Mesenchymal stem cell (in vitro differentiated cells and primary cell): ENCODE results near the gene ITPA.

Experiments used
- DNase-seq: peaks from one replicate; pipeline ENCODE4 v3.0.0-alpha.2; 2013
- H2AFZ ChIP-seq: one replicate; pipeline ENCODE4 v1.6.1; 2013; ENCODE audit warnings: low read depth, mild to moderate bottlenecking, control low read depth, inconsistent platforms, low read length, moderate library complexity
- H2AK5ac ChIP-seq: 2 replicates; pipeline ENCODE4 v1.6.1; 2013; ENCODE audit warnings: low read length, moderate library complexity, mild to moderate bottlenecking, inconsistent platforms; ENCODE audit not compliant: severe bottlenecking
- H2BK120ac ChIP-seq: one replicate; pipeline ENCODE4 v1.6.1; 2013; ENCODE audit warnings: low read depth, mild to moderate bottlenecking, inconsistent platforms, low read length, moderate library complexity
- H2BK12ac ChIP-seq, 2 experiments: one replicate each; pipeline ENCODE4 v1.6.1; 2013; ENCODE audit warnings: inconsistent platforms in 2 of 2, low read length in 2 of 2, mild to moderate bottlenecking in 2 of 2, moderate library complexity in 2 of 2, control low read depth in 1 of 2
- H2BK15ac ChIP-seq: one replicate; pipeline ENCODE4 v1.6.1; 2013; ENCODE audit warnings: mild to moderate bottlenecking, low read depth, inconsistent platforms; ENCODE audit not compliant: poor library complexity, severe bottlenecking
- H2BK5ac ChIP-seq: 2 replicates; pipeline ENCODE4 v1.6.1; 2013; ENCODE audit warnings: low read depth, mild to moderate bottlenecking, low read length, control low read depth, inconsistent platforms; ENCODE audit not compliant: poor library complexity, severe bottlenecking
- H3K14ac ChIP-seq, 2 experiments: one replicate each; pipeline ENCODE4 v1.6.1; 2013; ENCODE audit warnings: inconsistent platforms in 2 of 2, low read length in 2 of 2, control low read depth in 1 of 2, mild to moderate bottlenecking in 1 of 2, moderate library complexity in 1 of 2
- H3K18ac ChIP-seq, 2 experiments: one replicate each; pipeline ENCODE4 v1.6.1; 2013; ENCODE audit warnings: inconsistent platforms in 2 of 2, low read length in 2 of 2, control low read depth in 1 of 2, low read depth in 1 of 2, mild to moderate bottlenecking in 1 of 2
- H3K23ac ChIP-seq, 2 experiments: one replicate each; pipeline ENCODE4 v1.6.1; 2013; ENCODE audit warnings: inconsistent platforms in 2 of 2, low read length in 2 of 2, mild to moderate bottlenecking in 2 of 2, moderate library complexity in 2 of 2, control low read depth in 1 of 2
- H3K27ac ChIP-seq: 2 replicates; pipeline ENCODE4 v1.5.1; 2013; ENCODE audit warnings: mild to moderate bottlenecking, moderate library complexity, low read length, control low read depth, inconsistent platforms; ENCODE audit not compliant: poor library complexity, severe bottlenecking
- H3K27me3 ChIP-seq, 2 experiments: 2 replicates each; pipeline versions ENCODE4 v1.6.1 to v1.7.0; 2013; ENCODE audit warnings: low read length in 2 of 2, mild to moderate bottlenecking in 2 of 2, moderate library complexity in 2 of 2, control low read depth in 1 of 2, inconsistent platforms in 1 of 2; ENCODE audit not compliant: control insufficient read depth in 1 of 2, insufficient read depth in 1 of 2
- H3K36me3 ChIP-seq, 2 experiments: 2 replicates each; pipeline versions ENCODE4 v1.6.1 to v1.7.0; 2013; ENCODE audit warnings: low read length in 2 of 2, control low read depth in 1 of 2, inconsistent platforms in 1 of 2, low read depth in 1 of 2, mild to moderate bottlenecking in 1 of 2; ENCODE audit not compliant: insufficient read depth in 2 of 2, control insufficient read depth in 1 of 2
- H3K4ac ChIP-seq, 2 experiments: one replicate each; pipeline ENCODE4 v1.6.1; 2013; ENCODE audit warnings: inconsistent platforms in 2 of 2, low read length in 2 of 2, mild to moderate bottlenecking in 2 of 2, moderate library complexity in 2 of 2, control low read depth in 1 of 2, low read depth in 1 of 2
- H3K4me1 ChIP-seq: 2 replicates; pipeline ENCODE4 v1.6.1; 2013; ENCODE audit warnings: low read depth, low read length, control low read depth; ENCODE audit not compliant: control insufficient read depth, insufficient read depth
- H3K4me2 ChIP-seq: 2 replicates; pipeline ENCODE4 v1.6.1; 2013; ENCODE audit warnings: low read length, mild to moderate bottlenecking, inconsistent platforms; ENCODE audit not compliant: poor library complexity, severe bottlenecking
- H3K4me3 ChIP-seq, 2 experiments: 2 replicates each; pipeline versions ENCODE4 v1.5.1 to v1.7.0; 2013; ENCODE audit warnings: low read length in 2 of 2, mild to moderate bottlenecking in 2 of 2, control low read depth in 1 of 2, low read depth in 1 of 2; ENCODE audit not compliant: insufficient read depth in 1 of 2
- H3K79me1 ChIP-seq: replicated peaks from 2 replicates; pipeline ENCODE4 v1.6.1; 2013; ENCODE audit warnings: mild to moderate bottlenecking, control low read depth, low read length, inconsistent platforms; ENCODE audit not compliant: poor library complexity, severe bottlenecking
- H3K9ac ChIP-seq: 2 replicates; pipeline ENCODE4 v1.7.0; 2013; ENCODE audit warnings: mild to moderate bottlenecking, low read length, moderate library complexity
- H3K9me3 ChIP-seq: 2 replicates; pipeline ENCODE4 v1.7.0; 2013; ENCODE audit warnings: mild to moderate bottlenecking, low read length; ENCODE audit not compliant: control insufficient read depth
- H4K8ac ChIP-seq: one replicate; pipeline ENCODE4 v1.6.1; 2013; ENCODE audit warnings: inconsistent platforms, mild to moderate bottlenecking, low read length, moderate library complexity
- H4K91ac ChIP-seq: one replicate; pipeline ENCODE4 v1.6.1; 2013; ENCODE audit warnings: mild to moderate bottlenecking, low read length, inconsistent platforms
- WGBS: methylation state at CpG from one replicate; pipeline ENCODE4 v1.1.7; 2013; ENCODE audit warnings: mixed read lengths; 5-methylcytosine and 5-hydroxymethylcytosine counted together

Gene ITPA

GRCh38 chr20:3165473-3166337, 43.6 kb upstream of the ITPA start:
- Histone ChIP-seq H3K18ac (no peak overlapping the region), H2AK5ac (no peak overlapping the region), H2AFZ (no peak overlapping the region), H2BK120ac (no peak overlapping the region), H3K9me3 (no peaks in the 10 kb centered on the region), H2BK5ac (no peak overlapping the region), H4K8ac (no peak overlapping the region), H2BK12ac (no peak overlapping the region), H3K27me3 (peaks cover 0 to 23% of the 10 kb centered on the region in 2 experiments), H3K79me1 (peaks cover 2% of the 10 kb centered on the region), H3K4ac (no peak overlapping the region), H2BK15ac (no peak overlapping the region), H4K91ac (no peak overlapping the region), H3K4me1 (peaks cover 15% of the 10 kb centered on the region), H3K4me3 (no peak overlapping the region), H3K27ac (no peak overlapping the region), H3K36me3 (peaks cover 0 to 47% of the 10 kb centered on the region in 2 experiments), H3K9ac (no peak overlapping the region), H3K23ac (no peak overlapping the region), H3K4me2 (no peak overlapping the region), H3K14ac (no peak overlapping the region)
- WGBS = 96% methylated on average over 45 of the region's 45 CpGs
- no peak for DNase-seq

DNA sequence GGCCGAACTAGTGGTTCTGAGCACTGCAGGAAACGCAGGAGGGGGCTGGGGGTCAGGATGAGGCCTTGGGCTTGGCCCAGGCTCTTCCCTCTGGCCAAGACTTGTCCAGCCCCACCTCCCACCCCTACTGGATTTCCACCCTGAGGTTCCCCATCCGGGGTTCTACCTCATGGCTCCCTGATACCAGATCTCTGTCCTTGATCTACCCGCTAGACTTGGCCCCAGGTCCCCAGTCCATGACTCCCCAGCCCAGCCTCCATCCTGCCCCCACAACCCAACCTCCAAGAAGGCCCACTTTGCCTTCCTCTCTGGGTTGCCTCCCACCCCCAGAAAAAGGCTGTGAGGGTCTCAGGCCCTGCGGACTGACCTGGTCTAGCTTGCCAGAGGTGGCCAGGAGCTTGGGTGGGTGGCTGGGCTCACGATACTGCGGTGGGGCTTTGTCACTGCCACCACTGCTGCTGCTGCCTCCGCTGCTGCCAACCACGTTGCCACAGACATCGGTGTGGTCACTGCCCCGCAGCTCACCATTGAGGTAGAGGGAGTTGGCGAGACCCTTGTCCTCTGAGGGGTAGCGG, 42.9 kb upstream of the ITPA start:
- Histone ChIP-seq H2BK120ac (no peak overlapping the region), H4K91ac (no peak overlapping the region)
- 97% methylated on average over 12 of the region's 13 CpGs for WGBS

GRCh38 chr20:3166913-3167342, 42.4 kb upstream of the ITPA start:
- Histone ChIP-seq H2BK5ac (no peak overlapping the region), H2BK15ac (no peak overlapping the region), H3K79me1 (peaks cover 4% of the 10 kb centered on the region), H4K8ac (no peak overlapping the region), H3K23ac (no peak overlapping the region), H3K36me3 (peaks cover 0 to 47% of the 10 kb centered on the region in 2 experiments), H3K9ac (no peak overlapping the region), H3K4ac (no peak overlapping the region), H3K4me1 (peaks cover 15% of the 10 kb centered on the region), H3K27ac (no peak overlapping the region), H3K4me3 (no peak overlapping the region), H2AFZ (no peak overlapping the region), H2AK5ac (no peak overlapping the region), H3K27me3 (peaks cover 0 to 24% of the 10 kb centered on the region in 2 experiments), H2BK120ac (no peak overlapping the region), H3K4me2 (no peak overlapping the region), H3K9me3 (no peaks in the 10 kb centered on the region), H4K91ac (no peak overlapping the region), H3K18ac (no peak overlapping the region), H2BK12ac (no peak overlapping the region), H3K14ac (no peak overlapping the region)
- WGBS = 87% methylated on average over 9 of the region's 16 CpGs
- DNase-seq = no peak

More for the DNA sequence above, 42.9 kb upstream of the ITPA start:
- Histone ChIP-seq H3K9ac (no peak overlapping the region), H2BK15ac (no peak overlapping the region), H3K27ac (no peak overlapping the region), H3K27me3 (peaks cover 0 to 23% of the 10 kb centered on the region in 2 experiments), H3K79me1 (peaks cover 2% of the 10 kb centered on the region), H4K8ac (no peak overlapping the region), H2BK5ac (no peak overlapping the region), H3K14ac (no peak overlapping the region), H2BK12ac (no peak overlapping the region), H3K23ac (no peak overlapping the region), H2AK5ac (no peak overlapping the region), H3K9me3 (no peaks in the 10 kb centered on the region), H3K4me2 (no peak overlapping the region), H3K4me1 (peaks cover 15% of the 10 kb centered on the region), H3K36me3 (peaks cover 0 to 47% of the 10 kb centered on the region in 2 experiments), H2AFZ (no peak overlapping the region), H3K4me3 (no peak overlapping the region), H3K18ac (no peak overlapping the region), H3K4ac (no peak overlapping the region)
- no peak for DNase-seq

GRCh38 chr20:3167738-3168078, 41.6 kb upstream of the ITPA start:
- DNase-seq = no peak
- Histone ChIP-seq H3K4me2 (no peak overlapping the region), H3K79me1 (peaks cover 4% of the 10 kb centered on the region), H3K14ac (no peak overlapping the region), H3K27me3 (peaks cover 5 to 30% of the 10 kb centered on the region in 2 experiments), H3K18ac (no peak overlapping the region), H3K9ac (no peak overlapping the region), H2BK120ac (no peak overlapping the region), H3K4ac (no peak overlapping the region), H2BK5ac (no peak overlapping the region), H2AFZ (no peak overlapping the region), H2BK15ac (no peak overlapping the region), H3K27ac (no peak overlapping the region), H4K91ac (no peak overlapping the region), H3K23ac (no peak overlapping the region), H3K4me1 (peaks cover 14% of the 10 kb centered on the region), H2BK12ac (no peak overlapping the region), H3K36me3 (peaks cover 0 to 47% of the 10 kb centered on the region in 2 experiments), H4K8ac (no peak overlapping the region), H2AK5ac (no peak overlapping the region), H3K9me3 (no peaks in the 10 kb centered on the region), H3K4me3 (no peak overlapping the region)
- WGBS = 41% methylated on average over 25 of the region's 25 CpGs
